GM12878 (cell line): ENCODE data around the gene RNF169. TPM values are rescaled to one million over a fixed set of nuclear protein-coding genes. Genes with fewer than 3 reads are reported as not detected.

Experiments used
- ATAC-seq: fragments of 200-7000 bp; cut with Tn5 transposase; 3 replicates; pipeline ENCODE4 v1.9.1; 2020; ENCODE audit warnings: mild to moderate bottlenecking, moderate library complexity
- BruUV-seq: library from RNA; stranded (reverse); fragments of 400-500 nt; replicated peaks from 2 replicates; lab custom pipeline; 2021; lab: Mats Ljungman, UMichigan
- CTCF ChIA-PET: fragments of 300-600 bp; sonication (Branson Sonifier 250); formaldehyde crosslinking; extraction: SDS; loops from one replicate; lab custom pipeline; 2021; ENCODE audit warnings: inconsistent platforms; lab: Yijun Ruan, JAX
- POLR2A ChIA-PET: fragments of 350-600 bp; formaldehyde crosslinking; extraction: SDS; loops from one replicate; lab custom pipeline; 2021; ENCODE audit warnings: inconsistent platforms; lab: Charles Lee
- RAD21 ChIA-PET: fragments of 300-600 bp; sonication (Branson Sonifier 250); formaldehyde crosslinking; loops from one replicate; lab custom pipeline; 2023; ENCODE audit warnings: antibody characterized with exemption; ENCODE audit not compliant: unreplicated experiment; lab: Charles Lee
- SMC1A ChIA-PET: fragments of 300-600 bp; sonication (Branson Sonifier 250); formaldehyde crosslinking; loops from one replicate; lab custom pipeline; 2023; ENCODE audit not compliant: unreplicated experiment, uncharacterized antibody; lab: Charles Lee
- DNase-seq: peaks from one replicate; pipeline ENCODE4 v3.0.0-alpha.2; 2011; ENCODE audit warnings: low read depth, low spot score
- FAIRE-seq: peaks from 3 replicates; lab custom pipeline; 2011; peaks lifted over from hg19 to GRCh38; lab: Jason Lieb, UNC
- H2AFZ ChIP-seq: 2 replicates; pipeline ENCODE4 v1.6.0; 2011; ENCODE audit warnings: low read depth, low read length, control low read depth; ENCODE audit not compliant: control insufficient read depth
- H3K27ac ChIP-seq: 2 replicates; pipeline ENCODE4 v1.5.1; 2011; ENCODE audit warnings: control low read depth; ENCODE audit not compliant: control insufficient read depth, insufficient read depth
- H3K27me3 ChIP-seq, 2 experiments: replicated peaks in 1 of 2; 2 replicates each; pipeline versions ENCODE4 v1.6.0 to v1.6.1; 2011; ENCODE audit warnings: low read length in 1 of 2; ENCODE audit not compliant: control insufficient read depth in 2 of 2, insufficient read depth in 2 of 2
- H3K36me3 ChIP-seq, 2 experiments: 2 replicates each; pipeline ENCODE4 v1.5.1; 2011; ENCODE audit warnings: low read length in 1 of 2; ENCODE audit not compliant: control insufficient read depth in 2 of 2, insufficient read depth in 2 of 2
- H3K4me1 ChIP-seq: 2 replicates; pipeline ENCODE4 v1.6.1; 2011; ENCODE audit warnings: mild to moderate bottlenecking, low read length, moderate library complexity, mixed read lengths; ENCODE audit not compliant: control insufficient read depth, insufficient read depth
- H3K4me2 ChIP-seq: 2 replicates; pipeline ENCODE4 v1.6.0; 2011; ENCODE audit warnings: control low read depth; ENCODE audit not compliant: control insufficient read depth, insufficient read depth
- H3K4me3 ChIP-seq: fragments of 200-600 bp; sonication (generic); 2 replicates; pipeline ENCODE4 v1.5.1; 2016
- H3K79me2 ChIP-seq: 2 replicates; pipeline ENCODE4 v1.6.0; 2011; ENCODE audit warnings: low read length; ENCODE audit not compliant: control insufficient read depth, insufficient read depth
- H3K9ac ChIP-seq: 2 replicates; pipeline ENCODE4 v1.8.0; 2011; ENCODE audit warnings: low read length, control low read depth, mixed read lengths; ENCODE audit not compliant: control insufficient read depth, insufficient read depth
- H3K9me3 ChIP-seq: replicated peaks from 3 replicates; pipeline ENCODE4 v1.5.1; 2011; ENCODE audit warnings: mild to moderate bottlenecking, low read length; ENCODE audit not compliant: control insufficient read depth, insufficient read depth
- H4K20me1 ChIP-seq: 2 replicates; pipeline ENCODE4 v1.6.0; 2011; ENCODE audit not compliant: control insufficient read depth, insufficient read depth
- ASH2L ChIP-seq: fragments of 300-600, 200-600 bp; sonication (generic); IDR thresholded peaks from 2 replicates; pipeline ENCODE4 v1.6.1; 2017; ENCODE audit warnings: low read depth, mild to moderate bottlenecking, borderline replicate concordance
- BMI1 ChIP-seq: fragments of 450-650 bp; IDR thresholded peaks from 2 replicates; pipeline ENCODE4 v1.6.1; 2016; ENCODE audit warnings: mild to moderate bottlenecking, moderate library complexity, borderline replicate concordance
- CHD2 ChIP-seq: IDR thresholded peaks from 2 replicates; pipeline ENCODE4 v1.6.1; 2011; ENCODE audit warnings: low read depth, low read length, improper control_type of control experiment, borderline replicate concordance
- CHD4 ChIP-seq: fragments of 200-600 bp; sonication (generic); IDR thresholded peaks from 2 replicates; pipeline ENCODE4 v1.6.1; 2016; ENCODE audit warnings: mild to moderate bottlenecking
- E2F8 ChIP-seq: fragments of 450-650 bp; IDR thresholded peaks from 2 replicates; pipeline ENCODE4 v1.6.1; 2018; ENCODE audit warnings: mild to moderate bottlenecking, low read depth, moderate library complexity; ENCODE audit not compliant: partially characterized antibody
- GATAD2B ChIP-seq: fragments of 450-650 bp; conservative IDR thresholded peaks from 2 replicates; pipeline ENCODE4 v1.6.1; 2017; ENCODE audit warnings: low read depth, mild to moderate bottlenecking, moderate library complexity
- JUND ChIP-seq: IDR thresholded peaks from 2 replicates; pipeline ENCODE4 v1.6.1; 2012; ENCODE audit warnings: low read depth, mild to moderate bottlenecking, low read length, improper control_type of control experiment, moderate library complexity
- MTA2 ChIP-seq: fragments of 450-650 bp; IDR thresholded peaks from 2 replicates; pipeline ENCODE4 v1.6.1; 2016; ENCODE audit warnings: low read depth, mild to moderate bottlenecking, moderate library complexity
- NRF1 ChIP-seq: conservative IDR thresholded peaks from 2 replicates; pipeline ENCODE4 v1.6.1; 2011; ENCODE audit warnings: mild to moderate bottlenecking, low read depth, low read length, improper control_type of control experiment
- SREBF2 ChIP-seq: IDR thresholded peaks from 2 replicates; pipeline ENCODE4 v1.6.1; 2012; ENCODE audit warnings: mild to moderate bottlenecking, low read length
- WGBS: methylation state at CpG from one replicate; pipeline ENCODE4 v1.1.6; 2016; ENCODE audit warnings: low lambda C conversion rate; ENCODE audit not compliant: insufficient replicate concordance, insufficient coverage; ENCODE audit errors: missing lambda C conversion rate; 5-methylcytosine and 5-hydroxymethylcytosine counted together
- in situ Hi-C: fragments of 300-500 bp; cut with MboI; formaldehyde crosslinking; loops from 9 replicates; pipeline ENCODE4 v1.14.3; 2018; ENCODE audit warnings: mixed read lengths
- intact Hi-C: fragments of 100-400 bp; cut with micrococcal nuclease; formaldehyde crosslinking; loops from one replicate; pipeline ENCODE4 v1.14.2; 2022; ENCODE audit not compliant: unreplicated experiment
- polyA plus RNA-seq, 11 experiments: library from polyadenylated mRNA; depleted of rRNA in 4 of 11; unstranded in 6 of 11; stranded (reverse) in 5 of 11; fragments of >200 nt; fragmentation: Nextera tagmentation in 4 of 11; fragmentation: Illumina TruSeq in 1 of 11; extraction: Ambion mirVana in 4 of 11; extraction: Trizol in 1 of 11; gene quantifications; 1 replicate in 1 of 11; 2 replicates in 10 of 11; pipeline versions ENCODE4 v1.2.1 to v1.2.3, GENCODE V29; 2011 to 2016; ENCODE audit warnings: inconsistent platforms in 2 of 11, missing spikeins in 2 of 11, low read depth in 1 of 11
- total RNA-seq, 4 experiments: library from RNA; depleted of rRNA in 3 of 4; stranded (reverse); fragments of >200 nt in 3 of 4; fragmentation: Illumina TruSeq in 1 of 4; extraction: Trizol in 1 of 4; gene quantifications; 2 replicates each; pipeline versions ENCODE4 v1.2.1 to v1.2.3, GENCODE V29; 2013 to 2021
- TF ChIP-seq, protein P1 (sequence below): fragments of 450-650 bp; IDR thresholded peaks from 2 replicates; pipeline ENCODE4 v1.6.1; 2017; ENCODE audit warnings: mild to moderate bottlenecking, moderate library complexity

The RNF169 gene
- total and polyA plus RNA-seq, 10 of the 15 experiments (the other 5 are each of a cell fraction or from before 2014, with no cell fraction given), result 0.32 to 13.2 (median 6.4) TPM

- peaks cover 0 to 22% of the 10 kb centered on the region in 2 experiments; a peak in 3 of 4 replicates for H3K36me3 ChIP-seq
- H2AFZ ChIP-seq, result no peak overlapping the region
- H3K79me2 ChIP-seq, result no peaks in the 10 kb centered on the region
- H3K4me2 ChIP-seq, result no peak overlapping the region
- ChIA-PET POLR2A (interaction anchor here (0.5 kb wide), 1 partner anchor 320 kb away, joined by 4 read pairs; no protein-coding TSS in a partner anchor), CTCF (no interaction called here), RAD21 (no interaction called here), SMC1A (no interaction called here)
- no peak overlapping the region for H3K9ac ChIP-seq
- WGBS, result 95% methylated on average over 1 of the region's 1 CpG
- FAIRE-seq (no peak), DNase-seq (no peak), ATAC-seq (no peak)
- no peak overlapping the region for H3K27ac ChIP-seq
- intact Hi-C loops (loop anchor here (5.0 kb wide), 1 partner anchor 52 kb away; no protein-coding TSS in a partner anchor), in situ Hi-C loops (no loop called here)
- no TSS peak for BruUV-seq
- H3K4me1 ChIP-seq, result no peaks in the 10 kb centered on the region
- H3K4me3 ChIP-seq, result no peak overlapping the region
- TF ChIP-seq JUND, result no peak
- peaks cover under 1% of the 10 kb centered on the region; the same call in 2 of the 3 replicates for H3K9me3 ChIP-seq
- no peaks in the 10 kb centered on the region for H3K27me3 ChIP-seq
- H4K20me1 ChIP-seq, result no peaks in the 10 kb centered on the region
These were observed 70.8 kb downstream of the RNF169 start for GRCh38 chr11:74819400-74819799.

DNA sequence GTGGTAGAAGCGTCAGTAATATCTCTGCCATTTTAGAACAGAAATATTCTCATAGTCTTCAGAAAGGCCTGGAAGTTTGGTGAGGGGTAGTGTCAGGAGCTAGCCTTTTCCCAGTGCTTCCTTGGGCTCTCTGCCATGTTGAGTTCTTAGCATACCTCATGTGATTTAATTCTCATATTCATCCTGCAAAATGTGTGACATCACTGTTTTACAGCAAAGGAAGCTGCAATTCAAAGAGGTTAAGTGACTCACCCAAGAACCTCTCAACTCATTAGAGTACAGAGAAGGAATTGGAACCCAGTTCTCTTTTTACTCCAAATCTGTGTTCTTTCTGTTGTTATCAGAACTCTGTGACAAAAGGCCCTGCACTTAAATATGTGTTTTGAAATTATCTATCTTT, 72.1 kb downstream of the RNF169 start:
- Histone ChIP-seq H3K9me3 (peaks cover 4% of the 10 kb centered on the region), H3K79me2 (no peaks in the 10 kb centered on the region), H3K27ac (no peak overlapping the region), H3K9ac (no peak overlapping the region), H2AFZ (no peak overlapping the region), H3K4me1 (no peaks in the 10 kb centered on the region), H3K4me2 (no peak overlapping the region), H3K27me3 (no peaks in the 10 kb centered on the region), H4K20me1 (no peaks in the 10 kb centered on the region), H3K4me3 (no peak overlapping the region), H3K36me3 (peaks cover 0 to 22% of the 10 kb centered on the region in 2 experiments; a peak in 3 of 4 replicates)
- DNase-seq (no peak), FAIRE-seq (no peak), ATAC-seq (no peak)
- 94% methylated on average over 1 of the region's 1 CpG for WGBS
- ChIA-PET SMC1A (no interaction called here), CTCF (interaction anchor here (1.0 kb wide), 1 partner anchor 423 kb away, joined by 3 read pairs; no protein-coding TSS in a partner anchor), RAD21 (no interaction called here), POLR2A (no interaction called here)
- BruUV-seq, result no TSS peak
- in situ Hi-C loops, result no loop called here
- intact Hi-C loops, result no loop called here
- TF ChIP-seq SREBF2, result no peak
- TF ChIP-seq MTA2, result no peak
- no peak for TF ChIP-seq GATAD2B
- no peak for TF ChIP-seq CHD2
- no peak for TF ChIP-seq ASH2L
- TF ChIP-seq E2F8, result no peak
- no peak for TF ChIP-seq NRF1
- TF ChIP-seq, protein P1, sequence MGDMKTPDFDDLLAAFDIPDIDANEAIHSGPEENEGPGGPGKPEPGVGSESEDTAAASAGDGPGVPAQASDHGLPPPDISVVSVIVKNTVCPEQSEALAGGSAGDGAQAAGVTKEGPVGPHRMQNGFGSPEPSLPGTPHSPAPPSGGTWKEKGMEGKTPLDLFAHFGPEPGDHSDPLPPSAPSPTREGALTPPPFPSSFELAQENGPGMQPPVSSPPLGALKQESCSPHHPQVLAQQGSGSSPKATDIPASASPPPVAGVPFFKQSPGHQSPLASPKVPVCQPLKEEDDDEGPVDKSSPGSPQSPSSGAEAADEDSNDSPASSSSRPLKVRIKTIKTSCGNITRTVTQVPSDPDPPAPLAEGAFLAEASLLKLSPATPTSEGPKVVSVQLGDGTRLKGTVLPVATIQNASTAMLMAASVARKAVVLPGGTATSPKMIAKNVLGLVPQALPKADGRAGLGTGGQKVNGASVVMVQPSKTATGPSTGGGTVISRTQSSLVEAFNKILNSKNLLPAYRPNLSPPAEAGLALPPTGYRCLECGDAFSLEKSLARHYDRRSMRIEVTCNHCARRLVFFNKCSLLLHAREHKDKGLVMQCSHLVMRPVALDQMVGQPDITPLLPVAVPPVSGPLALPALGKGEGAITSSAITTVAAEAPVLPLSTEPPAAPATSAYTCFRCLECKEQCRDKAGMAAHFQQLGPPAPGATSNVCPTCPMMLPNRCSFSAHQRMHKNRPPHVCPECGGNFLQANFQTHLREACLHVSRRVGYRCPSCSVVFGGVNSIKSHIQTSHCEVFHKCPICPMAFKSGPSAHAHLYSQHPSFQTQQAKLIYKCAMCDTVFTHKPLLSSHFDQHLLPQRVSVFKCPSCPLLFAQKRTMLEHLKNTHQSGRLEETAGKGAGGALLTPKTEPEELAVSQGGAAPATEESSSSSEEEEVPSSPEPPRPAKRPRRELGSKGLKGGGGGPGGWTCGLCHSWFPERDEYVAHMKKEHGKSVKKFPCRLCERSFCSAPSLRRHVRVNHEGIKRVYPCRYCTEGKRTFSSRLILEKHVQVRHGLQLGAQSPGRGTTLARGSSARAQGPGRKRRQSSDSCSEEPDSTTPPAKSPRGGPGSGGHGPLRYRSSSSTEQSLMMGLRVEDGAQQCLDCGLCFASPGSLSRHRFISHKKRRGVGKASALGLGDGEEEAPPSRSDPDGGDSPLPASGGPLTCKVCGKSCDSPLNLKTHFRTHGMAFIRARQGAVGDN, result no peak
- no peak for TF ChIP-seq CHD4
- TF ChIP-seq BMI1, result no peak
